PC-3 (cell line): ENCODE measurements around the gene GTF3C2.

Experiments used
- EZH2 ChIP-seq: fragments of 300-600 bp; sonication (generic); IDR thresholded peaks from one replicate; pipeline ENCODE4 v1.6.1; 2017; ENCODE audit warnings: antibody characterized with exemption, mild to moderate bottlenecking, low read length; ENCODE audit not compliant: unreplicated experiment
- EZH2phosphoT487 ChIP-seq: fragments of 300-600 bp; sonication (generic); IDR thresholded peaks from 2 replicates; pipeline ENCODE4 v1.6.1; 2018; ENCODE audit warnings: mild to moderate bottlenecking, antibody characterized with exemption, low read length, borderline replicate concordance
- TF ChIP-seq, protein P1 (sequence below): fragments of 300-600 bp; sonication (generic); conservative IDR thresholded peaks from 2 replicates; pipeline ENCODE4 v1.5.1; 2017; ENCODE audit warnings: antibody characterized with exemption, low read depth, mild to moderate bottlenecking, low read length

DNA sequence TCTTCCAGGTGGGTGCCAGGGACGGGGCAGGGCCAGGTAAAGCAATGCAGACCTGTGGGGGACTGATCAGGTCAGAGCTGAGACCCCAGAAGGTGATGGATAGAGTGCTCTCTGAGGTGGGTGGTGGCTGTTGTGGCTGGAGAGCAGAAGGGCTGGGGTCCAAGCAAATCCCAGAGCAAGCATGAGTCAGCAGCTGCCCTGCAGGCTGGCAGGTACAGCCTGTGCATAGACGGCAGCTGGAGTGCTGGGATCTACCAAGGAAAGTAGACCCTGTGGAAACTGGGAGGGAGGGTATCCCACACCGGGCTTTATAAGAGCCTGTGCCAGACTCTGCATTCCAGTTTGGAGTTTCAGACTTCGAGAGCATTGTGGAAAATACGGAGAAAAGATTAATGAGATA lies 73.7 kb downstream of the GTF3C2 start:
- TF ChIP-seq, protein P1, sequence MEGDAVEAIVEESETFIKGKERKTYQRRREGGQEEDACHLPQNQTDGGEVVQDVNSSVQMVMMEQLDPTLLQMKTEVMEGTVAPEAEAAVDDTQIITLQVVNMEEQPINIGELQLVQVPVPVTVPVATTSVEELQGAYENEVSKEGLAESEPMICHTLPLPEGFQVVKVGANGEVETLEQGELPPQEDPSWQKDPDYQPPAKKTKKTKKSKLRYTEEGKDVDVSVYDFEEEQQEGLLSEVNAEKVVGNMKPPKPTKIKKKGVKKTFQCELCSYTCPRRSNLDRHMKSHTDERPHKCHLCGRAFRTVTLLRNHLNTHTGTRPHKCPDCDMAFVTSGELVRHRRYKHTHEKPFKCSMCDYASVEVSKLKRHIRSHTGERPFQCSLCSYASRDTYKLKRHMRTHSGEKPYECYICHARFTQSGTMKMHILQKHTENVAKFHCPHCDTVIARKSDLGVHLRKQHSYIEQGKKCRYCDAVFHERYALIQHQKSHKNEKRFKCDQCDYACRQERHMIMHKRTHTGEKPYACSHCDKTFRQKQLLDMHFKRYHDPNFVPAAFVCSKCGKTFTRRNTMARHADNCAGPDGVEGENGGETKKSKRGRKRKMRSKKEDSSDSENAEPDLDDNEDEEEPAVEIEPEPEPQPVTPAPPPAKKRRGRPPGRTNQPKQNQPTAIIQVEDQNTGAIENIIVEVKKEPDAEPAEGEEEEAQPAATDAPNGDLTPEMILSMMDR = no peak
- TF ChIP-seq EZH2 (no peak), EZH2phosphoT487 (no peak)
